Activated B cell treated with CpG ODN at 0.5 μM for 24 hours (primary cell): ENCODE results near the gene JADE2. TPM values are rescaled to one million over a fixed set of nuclear protein-coding genes. Genes with fewer than 3 reads are reported as not detected.
A peak's percentile ranks its signal among the peaks of the same experiment; 100 is the strongest.

Source experiments
- ATAC-seq: fragments of 200-7000 bp; cut with Tn5 transposase; one replicate; pipeline ENCODE4 v1.10.0; 2021; ENCODE audit warnings: low read depth, mild to moderate bottlenecking, moderate library complexity
- CTCF ChIA-PET: fragments of 350-600 bp; sonication (Branson Sonifier 250); formaldehyde crosslinking; loops from one replicate; lab custom pipeline; 2021; ENCODE audit warnings: antibody characterized with exemption; lab: Charles Lee
- POLR2A ChIA-PET: fragments of 350-600 bp; sonication (Branson Sonifier 250); formaldehyde crosslinking; loops from one replicate; lab custom pipeline; 2021; ENCODE audit warnings: antibody characterized with exemption; lab: Charles Lee
- DNase-seq: peaks from one replicate; pipeline ENCODE4 v3.0.0; 2022
- H3K27ac Mint-ChIP-seq: one replicate; pipeline ENCODE4 v1.8.0; 2020; ENCODE audit warnings: mixed read lengths
- H3K27me3 Mint-ChIP-seq: one replicate; pipeline ENCODE4 v1.8.0; 2021; ENCODE audit warnings: mixed read lengths
- H3K36me3 Mint-ChIP-seq: one replicate; pipeline ENCODE4 v1.8.0; 2021; ENCODE audit warnings: low read depth, mixed read lengths
- H3K4me1 Mint-ChIP-seq: one replicate; pipeline ENCODE4 v1.8.0; 2021; ENCODE audit warnings: mixed read lengths
- H3K4me3 Mint-ChIP-seq: one replicate; pipeline ENCODE4 v1.8.0; 2020; ENCODE audit warnings: mild to moderate bottlenecking, mixed read lengths
- H3K9me3 Mint-ChIP-seq: one replicate; pipeline ENCODE4 v1.8.0; 2020; ENCODE audit warnings: mixed read lengths
- intact Hi-C: fragments of 100-400 bp; cut with micrococcal nuclease; formaldehyde crosslinking; loops from one replicate; pipeline ENCODE4 v1.15.1; 2024
- total RNA-seq: library from RNA; stranded (reverse); gene quantifications from 2 replicates; pipeline ENCODE4 v1.2.3, GENCODE V29; 2022
- TF ChIP-seq, protein P1 (sequence below): fragments of 200-600 bp; IDR thresholded peaks from one replicate; pipeline ENCODE4 v1.8.0; 2022; ENCODE audit warnings: antibody characterized with exemption, mild to moderate bottlenecking

JADE2 gene
- total RNA-seq, 1 donor from 2014 or later = 225 TPM

DNA sequence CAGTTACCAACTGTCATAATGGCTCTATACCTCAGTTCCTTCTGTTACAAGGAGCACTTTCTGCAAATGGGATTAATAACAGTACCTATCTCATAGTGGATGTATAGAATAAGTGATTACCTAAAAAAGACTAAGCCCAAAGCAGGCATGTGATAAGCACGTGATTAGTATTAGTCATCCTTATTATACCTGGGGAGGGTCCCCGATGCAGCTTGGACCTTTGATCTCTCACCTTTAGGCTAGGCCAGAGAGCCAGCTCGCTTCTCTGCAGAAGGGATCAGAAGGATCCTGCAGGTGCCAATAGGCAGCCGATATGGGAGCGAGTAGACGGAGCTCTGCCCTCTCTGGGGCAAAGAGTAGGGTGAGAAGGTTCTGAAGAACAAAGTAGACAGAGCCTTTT lies 4.0 kb downstream of the JADE2 start:
- H3K36me3 Mint-ChIP-seq = peaks cover 41% of the 10 kb centered on the region
- POLR2A ChIA-PET = interaction anchor here (0.7 to 16.8 kb wide), 3 partner anchors 17 to 1332 kb away, joined by 3 to 763 read pairs (median 3); no protein-coding TSS in a partner anchor
- intact Hi-C loops = loop anchor here (5.0 kb wide), 1 partner anchor 208 kb away; the partner anchor contains the start of gene CAMLG
- TF ChIP-seq, protein P1, sequence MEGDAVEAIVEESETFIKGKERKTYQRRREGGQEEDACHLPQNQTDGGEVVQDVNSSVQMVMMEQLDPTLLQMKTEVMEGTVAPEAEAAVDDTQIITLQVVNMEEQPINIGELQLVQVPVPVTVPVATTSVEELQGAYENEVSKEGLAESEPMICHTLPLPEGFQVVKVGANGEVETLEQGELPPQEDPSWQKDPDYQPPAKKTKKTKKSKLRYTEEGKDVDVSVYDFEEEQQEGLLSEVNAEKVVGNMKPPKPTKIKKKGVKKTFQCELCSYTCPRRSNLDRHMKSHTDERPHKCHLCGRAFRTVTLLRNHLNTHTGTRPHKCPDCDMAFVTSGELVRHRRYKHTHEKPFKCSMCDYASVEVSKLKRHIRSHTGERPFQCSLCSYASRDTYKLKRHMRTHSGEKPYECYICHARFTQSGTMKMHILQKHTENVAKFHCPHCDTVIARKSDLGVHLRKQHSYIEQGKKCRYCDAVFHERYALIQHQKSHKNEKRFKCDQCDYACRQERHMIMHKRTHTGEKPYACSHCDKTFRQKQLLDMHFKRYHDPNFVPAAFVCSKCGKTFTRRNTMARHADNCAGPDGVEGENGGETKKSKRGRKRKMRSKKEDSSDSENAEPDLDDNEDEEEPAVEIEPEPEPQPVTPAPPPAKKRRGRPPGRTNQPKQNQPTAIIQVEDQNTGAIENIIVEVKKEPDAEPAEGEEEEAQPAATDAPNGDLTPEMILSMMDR = no peak
- H3K4me3 Mint-ChIP-seq = peak overlapping the region; percentile 98
- CTCF ChIA-PET = interaction anchor here (1.5 kb wide), 1 partner anchor 48 kb away, joined by 7 read pairs; no protein-coding TSS in a partner anchor
- peaks cover 67% of the 10 kb centered on the region for H3K4me1 Mint-ChIP-seq
- H3K9me3 Mint-ChIP-seq = no peaks in the 10 kb centered on the region
- ATAC-seq (no peak), DNase-seq (no peak)
- peak overlapping the region; percentile 85 for H3K27ac Mint-ChIP-seq
- H3K27me3 Mint-ChIP-seq = no peaks in the 10 kb centered on the region

DNA sequence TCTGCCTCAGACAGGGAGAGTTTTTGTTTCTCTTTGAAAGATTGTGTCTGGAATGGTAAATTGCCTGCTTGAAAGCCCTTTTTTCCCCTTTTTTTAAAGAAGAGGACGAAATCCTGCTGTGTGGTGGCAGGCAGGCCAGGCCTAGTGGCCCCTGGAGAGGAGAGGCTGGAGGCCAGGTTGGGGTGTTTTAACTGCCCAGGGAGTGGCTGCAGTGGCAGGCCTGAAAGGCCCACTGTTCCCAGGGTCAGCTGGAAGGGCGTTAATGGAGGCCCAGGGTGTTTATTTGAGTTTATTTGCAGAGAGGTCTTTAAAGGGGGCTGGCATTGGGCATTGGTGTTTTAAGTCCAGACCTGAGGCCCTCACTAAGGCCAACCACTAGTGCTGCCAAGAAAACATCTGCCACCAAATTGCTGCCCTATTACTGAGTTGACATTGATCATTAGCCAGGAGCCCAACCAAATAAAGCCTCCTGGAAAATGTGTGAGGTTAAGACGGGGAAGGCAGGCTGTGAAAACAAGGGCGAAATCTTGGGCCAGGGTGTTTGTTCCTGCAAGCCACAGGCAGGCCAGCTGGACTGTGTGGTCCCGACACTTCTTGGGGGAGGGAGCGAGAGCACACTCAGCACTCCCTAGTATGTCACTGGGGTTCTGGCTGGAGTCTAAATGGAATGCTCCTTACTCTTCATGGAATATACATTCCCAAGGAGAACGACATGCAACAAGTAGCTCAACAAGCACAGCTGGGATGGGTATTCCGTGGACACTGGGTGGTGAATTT lies 5.0 kb downstream of the JADE2 start:
- Mint-ChIP-seq H3K4me1 (peaks cover 77% of the 10 kb centered on the region), H3K9me3 (no peaks in the 10 kb centered on the region), H3K27ac (peak overlapping the region; percentile 74), H3K27me3 (no peaks in the 10 kb centered on the region), H3K4me3 (no peak overlapping the region), H3K36me3 (peaks cover 43% of the 10 kb centered on the region)
- DNase-seq (no peak), ATAC-seq (no peak)
- CTCF ChIA-PET = interaction anchor here (1.1 to 2.2 kb wide), 3 partner anchors 16 to 50 kb away, joined by 3 to 7 read pairs (median 3); no protein-coding TSS in a partner anchor
- intact Hi-C loops = no loop called here
- POLR2A ChIA-PET = interaction anchor here (0.6 to 16.8 kb wide), 2 partner anchors 16 to 119 kb away, joined by 3 to 763 read pairs; partner anchors contain the start of gene CDKN2AIPNL
- TF ChIP-seq, protein P1 = no peak

DNA sequence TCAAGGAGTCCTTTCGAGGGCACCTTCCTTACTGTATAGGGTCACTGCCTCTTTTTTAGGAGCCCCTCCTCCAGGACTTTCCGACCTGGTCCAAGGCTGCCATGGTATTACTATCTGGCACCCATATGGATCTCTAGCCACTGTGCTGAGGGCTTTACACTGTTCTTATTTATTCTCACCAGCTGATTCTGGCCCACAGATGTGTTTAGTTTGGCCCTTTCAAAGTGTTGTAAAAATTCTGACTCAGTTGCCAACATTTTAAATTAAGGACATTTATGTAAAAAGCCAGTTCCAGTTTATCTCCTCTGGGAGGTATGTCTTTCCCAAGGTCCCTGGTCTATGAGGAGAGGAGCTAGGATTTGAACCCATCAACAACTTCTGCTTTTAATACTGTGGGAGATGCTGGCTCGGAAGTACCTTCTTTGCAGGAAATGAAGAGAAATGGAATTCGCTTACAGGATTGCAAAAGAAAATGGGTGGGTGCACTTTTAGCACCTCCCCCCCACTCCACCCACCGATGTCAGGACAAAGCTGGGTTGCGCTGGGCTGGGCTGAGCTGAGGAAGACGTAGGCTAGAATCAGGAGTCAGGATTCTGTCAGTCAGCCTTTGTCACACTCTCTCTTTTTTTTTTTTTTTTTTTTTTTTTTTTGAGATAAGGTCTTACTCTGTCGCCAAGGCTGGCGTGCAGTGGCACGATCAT lies 7.8 kb downstream of the JADE2 start:
- Mint-ChIP-seq H3K4me1 (peaks cover 95% of the 10 kb centered on the region), H3K4me3 (no peak overlapping the region), H3K27ac (peak overlapping the region; percentile 50), H3K36me3 (peaks cover 64% of the 10 kb centered on the region), H3K9me3 (no peaks in the 10 kb centered on the region), H3K27me3 (no peaks in the 10 kb centered on the region)
- CTCF ChIA-PET = interaction anchor here (1.5 kb wide), 1 partner anchor 11 kb away, joined by 3 read pairs; no protein-coding TSS in a partner anchor
- POLR2A ChIA-PET = interaction anchor here (0.6 to 16.8 kb wide), 4 partner anchors 8 to 88 kb away, joined by 3 to 763 read pairs (median 12); partner anchors contain the start of gene JADE2
- no peak for ATAC-seq
- intact Hi-C loops = no loop called here
- no peak for DNase-seq
- TF ChIP-seq, protein P1 = no peak

DNA sequence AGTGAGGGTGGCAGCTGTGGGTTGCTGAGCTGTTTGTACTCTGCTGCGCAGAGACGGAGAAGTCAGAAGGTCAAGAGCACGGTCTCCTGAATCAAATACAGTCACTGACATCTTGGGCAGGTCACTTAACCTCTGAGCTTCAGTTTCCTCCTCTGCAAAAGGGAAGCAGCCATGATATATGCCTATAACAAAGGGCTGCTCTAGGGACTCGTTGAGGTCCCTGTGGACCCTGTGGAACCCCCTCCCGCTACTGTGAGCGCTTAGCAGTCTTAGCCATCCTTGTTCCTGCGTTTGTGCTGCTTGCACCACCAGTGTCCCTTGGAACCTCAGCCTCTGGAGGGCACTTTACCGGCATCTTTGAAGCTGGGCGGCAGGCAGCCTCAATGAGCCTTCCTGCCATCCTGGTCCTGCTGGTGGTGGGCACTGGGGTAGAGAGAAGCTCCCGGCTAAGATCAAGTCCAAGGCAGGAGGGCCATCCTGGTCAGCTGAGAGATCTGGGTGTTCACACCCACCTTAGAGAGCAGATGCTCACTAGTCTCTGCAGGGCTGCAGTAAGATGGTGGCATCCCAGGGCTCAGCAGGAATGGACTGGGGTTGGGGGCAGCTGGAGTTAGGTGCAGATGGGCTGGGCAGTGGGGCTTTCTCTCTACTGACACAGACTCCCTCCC lies 8.7 kb downstream of the JADE2 start:
- CTCF ChIA-PET = interaction anchor here (0.8 to 1.5 kb wide), 2 partner anchors 10 to 53 kb away, joined by 3 read pairs; no protein-coding TSS in a partner anchor
- DNase-seq = no peak
- H3K27ac Mint-ChIP-seq = peak overlapping the region; percentile 72
- peak overlapping the region; percentile 44 for H3K4me3 Mint-ChIP-seq
- H3K27me3 Mint-ChIP-seq = no peaks in the 10 kb centered on the region
- H3K4me1 Mint-ChIP-seq = peaks cover 90% of the 10 kb centered on the region
- H3K9me3 Mint-ChIP-seq = no peaks in the 10 kb centered on the region
- POLR2A ChIA-PET = interaction anchor here (0.7 to 16.8 kb wide), 4 partner anchors 9 to 157 kb away, joined by 6 to 763 read pairs (median 12); partner anchors contain the start of gene JADE2
- peak; percentile 90 for ATAC-seq
- TF ChIP-seq, protein P1 = no peak
- peaks cover 63% of the 10 kb centered on the region for H3K36me3 Mint-ChIP-seq
- intact Hi-C loops = no loop called here
